CD4-positive, alpha-beta T cell (primary cell): ENCODE data around the gene GPC1. TPM values are rescaled to one million over a fixed set of nuclear protein-coding genes. Genes with fewer than 3 reads are reported as not detected.

ENCODE experiments used
- ATAC-seq: fragments of 200-7000 bp; cut with Tn5 transposase; one replicate; pipeline ENCODE4 v1.10.0; 2022; ENCODE audit warnings: mild to moderate bottlenecking; ENCODE audit not compliant: poor library complexity
- CTCF ChIA-PET: fragments of 350-600 bp; sonication (Branson Sonifier 250); formaldehyde crosslinking; loops from one replicate; lab custom pipeline; 2021; ENCODE audit warnings: antibody characterized with exemption, inconsistent platforms; lab: Charles Lee
- POLR2A ChIA-PET: fragments of 350-600 bp; sonication (Branson Sonifier 250); formaldehyde crosslinking; loops from one replicate; lab custom pipeline; 2021; ENCODE audit warnings: antibody characterized with exemption, inconsistent platforms; lab: Charles Lee
- DNase-seq, 14 experiments: peaks; one replicate each; pipeline ENCODE4 v3.0.0-alpha.2; 2013 to 2020; ENCODE audit warnings: mixed read lengths in 2 of 14
- H3K27ac ChIP-seq, 2 donors: one replicate each; pipeline versions ENCODE4 v1.5.1 to v1.7.0; 2013; ENCODE audit warnings: low read length in 2 of 2, low read depth in 1 of 2, mild to moderate bottlenecking in 1 of 2
- H3K27me3 ChIP-seq, 2 experiments: 1 replicate in 1 of 2; 2 replicates in 1 of 2; pipeline versions ENCODE4 v1.6.1 to v1.7.0; 2013; ENCODE audit warnings: low read length in 2 of 2, control low read depth in 1 of 2, mild to moderate bottlenecking in 1 of 2, moderate library complexity in 1 of 2; ENCODE audit not compliant: insufficient read depth in 2 of 2, control insufficient read depth in 1 of 2
- H3K36me3 ChIP-seq: one replicate; pipeline ENCODE4 v1.6.1; 2013; ENCODE audit warnings: low read length, control low read depth; ENCODE audit not compliant: insufficient read depth
- H3K4me1 ChIP-seq: one replicate; pipeline ENCODE4 v1.6.1; 2013; ENCODE audit warnings: low read length, control low read depth; ENCODE audit not compliant: insufficient read depth
- H3K4me3 ChIP-seq: one replicate; pipeline ENCODE4 v1.5.1; 2013; ENCODE audit warnings: mild to moderate bottlenecking, low read length, moderate library complexity
- H3K9me3 ChIP-seq, 2 experiments: 1 replicate in 1 of 2; 2 replicates in 1 of 2; pipeline versions ENCODE4 v1.6.1 to v1.7.0; 2013; ENCODE audit warnings: low read length in 2 of 2, mild to moderate bottlenecking in 2 of 2, control low read depth in 1 of 2, moderate library complexity in 1 of 2; ENCODE audit not compliant: control insufficient read depth in 1 of 2, insufficient read depth in 1 of 2
- H3K27ac Mint-ChIP-seq: one replicate; pipeline ENCODE4 v1.8.0; 2020; ENCODE audit warnings: mixed read lengths
- H3K27me3 Mint-ChIP-seq: one replicate; pipeline ENCODE4 v1.8.0; 2021; ENCODE audit warnings: mixed read lengths
- H3K36me3 Mint-ChIP-seq: one replicate; pipeline ENCODE4 v1.8.0; 2021; ENCODE audit warnings: low read depth, mixed read lengths
- H3K4me1 Mint-ChIP-seq: one replicate; pipeline ENCODE4 v1.8.0; 2021; ENCODE audit warnings: low read depth, mixed read lengths
- H3K4me3 Mint-ChIP-seq: one replicate; pipeline ENCODE4 v1.8.0; 2020; ENCODE audit warnings: mild to moderate bottlenecking, mixed read lengths
- H3K9me3 Mint-ChIP-seq: one replicate; pipeline ENCODE4 v1.8.0; 2020; ENCODE audit warnings: mixed read lengths
- CTCF ChIP-seq: fragments of 200-600 bp; IDR thresholded peaks from one replicate; pipeline ENCODE4 v1.8.0; 2022; ENCODE audit warnings: antibody characterized with exemption, mild to moderate bottlenecking
- intact Hi-C, 2 experiments: fragments of 100-400 bp; cut with DNase I in 1 of 2; cut with micrococcal nuclease in 1 of 2; formaldehyde crosslinking; loops; one replicate each; pipeline versions ENCODE4 v1.15.1 to v1.9.0; 2023 to 2025; cut with DNase I, micrococcal nuclease
- total RNA-seq, 174 experiments: library from RNA in 2 of 174; stranded (reverse) in 2 of 174; gene quantifications; one replicate each; pipeline ENCODE4 v1.2.3 and lab custom pipeline; 2021 to 2026

Gene GPC1
- total RNA-seq, 2 experiments from 2014 or later, result 0.58 to 0.98 TPM

GRCh38 chr2:240419271-240419670 lies 16.2 kb upstream of the GPC1 start:
- Histone ChIP-seq H3K4me1 (no peaks in the 10 kb centered on the region), H3K27me3 (no peaks in the 10 kb centered on the region), H3K36me3 (no peaks in the 10 kb centered on the region), H3K4me3 (no peak overlapping the region), H3K27ac (no peak overlapping the region), H3K9me3 (peaks cover 26 to 45% of the 10 kb centered on the region in 2 experiments)
- TF ChIP-seq CTCF, result no peak
- Mint-ChIP-seq H3K9me3 (peaks cover 2% of the 10 kb centered on the region), H3K27ac (no peak overlapping the region), H3K27me3 (no peaks in the 10 kb centered on the region), H3K4me3 (no peak overlapping the region), H3K36me3 (no peaks in the 10 kb centered on the region), H3K4me1 (no peaks in the 10 kb centered on the region)
- DNase-seq (peak in 1 of 14 experiments; percentile 12), ATAC-seq (no peak)
- ChIA-PET CTCF (no interaction called here), POLR2A (no interaction called here)
- intact Hi-C loops, result no loop called here

- Mint-ChIP-seq H3K4me3 (no peak overlapping the region), H3K9me3 (peaks cover 2% of the 10 kb centered on the region), H3K4me1 (no peaks in the 10 kb centered on the region), H3K27ac (no peak overlapping the region), H3K27me3 (no peaks in the 10 kb centered on the region), H3K36me3 (no peaks in the 10 kb centered on the region)
- no peak overlapping the region for H3K4me3 ChIP-seq
- H3K4me1 ChIP-seq, result no peaks in the 10 kb centered on the region
- H3K9me3 ChIP-seq, result peaks cover 26 to 50% of the 10 kb centered on the region in 2 experiments
- H3K27ac ChIP-seq, result no peak overlapping the region
- CTCF ChIA-PET, result no interaction called here
- ATAC-seq, result no peak
- no peaks in the 10 kb centered on the region for H3K36me3 ChIP-seq
- intact Hi-C loops, result no loop called here
- POLR2A ChIA-PET, result no interaction called here
- no peak for TF ChIP-seq CTCF
- no peaks in the 10 kb centered on the region for H3K27me3 ChIP-seq
- DNase-seq, result no peak
Measured at GRCh38 chr2:240419723-240420122, 15.7 kb upstream of the GPC1 start.

- Histone ChIP-seq H3K9me3 (peaks cover 26 to 55% of the 10 kb centered on the region in 2 experiments), H3K27ac (no peak overlapping the region), H3K27me3 (no peaks in the 10 kb centered on the region), H3K4me1 (no peaks in the 10 kb centered on the region), H3K36me3 (no peaks in the 10 kb centered on the region), H3K4me3 (no peak overlapping the region)
- Mint-ChIP-seq H3K27me3 (no peaks in the 10 kb centered on the region), H3K4me3 (no peak overlapping the region), H3K4me1 (no peaks in the 10 kb centered on the region), H3K36me3 (no peaks in the 10 kb centered on the region), H3K9me3 (peaks cover 2% of the 10 kb centered on the region), H3K27ac (no peak overlapping the region)
- POLR2A ChIA-PET, result no interaction called here
- CTCF ChIA-PET, result no interaction called here
- DNase-seq, result peak in 1 of 14 experiments; percentile 19
- TF ChIP-seq CTCF, result no peak
- intact Hi-C loops, result no loop called here
- no peak for ATAC-seq
Measured at GRCh38 chr2:240420206-240421104, 15.0 kb upstream of the GPC1 start.
